K562 (cell line): Measurements from ENCODE around the gene ZNF775. TPM values are rescaled to one million over a fixed set of nuclear protein-coding genes. Genes with fewer than 3 reads are reported as not detected.

Experiments used
- ARID4B ChIP-seq: sonication (generic); formaldehyde crosslinking; IDR thresholded peaks from 2 replicates; pipeline ENCODE4 v1.8.0; 2022; ENCODE audit warnings: mild to moderate bottlenecking, missing genetic modification reagents
- C11orf30 ChIP-seq: fragments of 450-650 bp; IDR thresholded peaks from 2 replicates; pipeline ENCODE4 v1.6.1; 2016; ENCODE audit warnings: low read depth, mild to moderate bottlenecking
- CEBPG ChIP-seq, 3 experiments: fragments of 200-800 bp in 1 of 3; sonication (Bioruptor generic) in 1 of 3; sonication (generic) in 1 of 3; formaldehyde crosslinking in 1 of 3; IDR thresholded peaks in 2 of 3; conservative IDR thresholded peaks in 1 of 3; 2 replicates each; pipeline versions ENCODE4 v1.6.1 to v1.8.0; 2016 to 2022; ENCODE audit warnings: missing compliant biosample characterization in 2 of 3, missing genetic modification characterization in 2 of 3, mild to moderate bottlenecking in 1 of 3, missing genetic modification reagents in 1 of 3
- CTBP1 ChIP-seq: fragments of 450-650 bp; IDR thresholded peaks from 2 replicates; pipeline ENCODE4 v1.6.1; 2016; ENCODE audit warnings: borderline replicate concordance
- FOXA3 ChIP-seq, 2 experiments: fragments of 450-650 bp in 1 of 2; sonication (generic) in 1 of 2; formaldehyde crosslinking; IDR thresholded peaks in 1 of 2; conservative IDR thresholded peaks in 1 of 2; 2 replicates each; pipeline versions ENCODE4 v1.4.0 to v1.8.0; 2020 to 2022; ENCODE audit warnings: mild to moderate bottlenecking in 2 of 2, missing genetic modification reagents in 1 of 2
- MAFG ChIP-seq: fragments of 450-650 bp; conservative IDR thresholded peaks from 2 replicates; pipeline ENCODE4 v1.6.1; 2016; ENCODE audit warnings: missing genetic modification characterization, missing compliant biosample characterization
- MEIS2 ChIP-seq: fragments of 450-650 bp; IDR thresholded peaks from 2 replicates; pipeline ENCODE4 v1.6.1; 2014; ENCODE audit warnings: mild to moderate bottlenecking; ENCODE audit not compliant: partially characterized antibody
- MTF1 ChIP-seq: fragments of 250-450 bp; sonication (Bioruptor Pico); IDR thresholded peaks from 2 replicates; pipeline ENCODE4 v1.9.0; 2021; ENCODE audit warnings: moderate library complexity, mild to moderate bottlenecking, inconsistent platforms, borderline replicate concordance
- POLR2G ChIP-seq: fragments of 200-400 bp; formaldehyde crosslinking; IDR thresholded peaks from 2 replicates; pipeline ENCODE4 v1.6.1; 2017; ENCODE audit warnings: low read depth, mild to moderate bottlenecking, antibody characterized with exemption, low read length, moderate library complexity
- PPARD ChIP-seq: fragments of 250-450 bp; sonication (Bioruptor Pico); IDR thresholded peaks from 2 replicates; pipeline ENCODE4 v1.8.0; 2022; ENCODE audit warnings: inconsistent platforms, mild to moderate bottlenecking, moderate library complexity
- SREBF2 ChIP-seq: sonication (generic); formaldehyde crosslinking; IDR thresholded peaks from 2 replicates; pipeline ENCODE4 v1.4.0; 2020; ENCODE audit warnings: mild to moderate bottlenecking, missing genetic modification reagents
- SRSF7 ChIP-seq: fragments of 200-400 bp; formaldehyde crosslinking; optimal IDR thresholded peaks from 2 replicates; pipeline ENCODE3; 2017; ENCODE audit warnings: mild to moderate bottlenecking, low read depth, low read length
- TCF15 ChIP-seq: fragments of 250-450 bp; sonication (Bioruptor Pico); IDR thresholded peaks from 2 replicates; pipeline ENCODE4 v1.8.0; 2022; ENCODE audit warnings: moderate library complexity, mild to moderate bottlenecking, inconsistent platforms
- ZBTB49 ChIP-seq: sonication (generic); formaldehyde crosslinking; IDR thresholded peaks from 2 replicates; pipeline ENCODE4 v1.8.0; 2022; ENCODE audit warnings: missing genetic modification reagents, mild to moderate bottlenecking, borderline replicate concordance
- ZNF12 ChIP-seq: sonication (generic); formaldehyde crosslinking; IDR thresholded peaks from 2 replicates; pipeline ENCODE4 v1.4.0; 2020; ENCODE audit warnings: mild to moderate bottlenecking, missing genetic modification reagents
- ZNF197 ChIP-seq: fragments of 200-800 bp; sonication (Bioruptor generic); IDR thresholded peaks from 2 replicates; pipeline ENCODE4 v1.6.1; 2016; ENCODE audit warnings: low read depth, missing genetic modification characterization, missing compliant biosample characterization
- polyA plus RNA-seq, 8 experiments: library from polyadenylated mRNA; depleted of rRNA in 4 of 8; stranded (reverse) in 5 of 8; unstranded in 3 of 8; fragments of >200 nt; fragmentation: Nextera tagmentation in 2 of 8; fragmentation: Illumina TruSeq in 1 of 8; extraction: Ambion mirVana in 2 of 8; extraction: Trizol in 1 of 8; gene quantifications; 2 replicates each; pipeline versions ENCODE4 v1.2.1 to v1.2.3, GENCODE V29; 2011 to 2014; ENCODE audit warnings: inconsistent platforms in 1 of 8, missing spikeins in 1 of 8
- total RNA-seq, 7 experiments: library from RNA; depleted of rRNA in 6 of 7; stranded (reverse); fragments of >200 nt in 6 of 7; fragmentation: Illumina TruSeq in 2 of 7; extraction: Trizol in 2 of 7; gene quantifications; 2 replicates each; pipeline versions ENCODE4 v1.2.1 to v1.2.3, GENCODE V29; 2011 to 2021; ENCODE audit warnings: low replicate concordance in 1 of 7
- TF ChIP-seq, protein P1 (sequence below): fragments of 200-800 bp; sonication (Bioruptor generic); IDR thresholded peaks from 2 replicates; pipeline ENCODE4 v1.6.1; 2017; ENCODE audit warnings: missing genetic modification characterization, missing compliant biosample characterization

Gene ZNF775
- total and polyA plus RNA-seq, 9 of the 15 experiments (the other 6 are each of a cell fraction or from before 2014, with no cell fraction given), result 0.04 to 18.7 (median 4.9) TPM

GRCh38 chr7:150368096-150368883 lies 10.8 kb upstream of the ZNF775 start, which contains the start of gene REPIN1 (continued):
- TF ChIP-seq ARID4B (CRISPR knock-in tag) (no peak), C11orf30 (no peak), CTBP1 (peak; percentile 70), SREBF2 (CRISPR knock-in tag) (no peak), MAFG (tag) (no peak), MEIS2 (peak; percentile 45), TCF15 (peak; percentile 72; the same call in 1 of the 2 replicates), FOXA3 (CRISPR knock-in tag; conservative IDR thresholded peaks at IDR 0.05 in 1 of 2, IDR thresholded peaks at IDR 0.05 in 1 of 2) (no peak; a peak in 1 of 4 replicates), ZNF12 (peak; percentile 67), CEBPG (CRISPR knock-in tag; IDR thresholded peaks at IDR 0.05) (0 out of 2 replicates have a peak, but pooled peaks have one; percentile 24), CEBPG (tag; conservative IDR thresholded peaks at IDR 0.05 in 1 of 2, IDR thresholded peaks at IDR 0.05 in 1 of 2) (0 out of 4 replicates have a peak, but pooled peaks of 1 of the 2 experiments have one; percentile 50), POLR2G (peak; percentile 97), ZNF197 (CRISPR knock-in tag) (no peak), ZBTB49 (no peak), MTF1 (CRISPR knock-in tag) (no peak), SRSF7 (no peak), PPARD (CRISPR knock-in tag) (no peak)
- TF ChIP-seq, protein P1, sequence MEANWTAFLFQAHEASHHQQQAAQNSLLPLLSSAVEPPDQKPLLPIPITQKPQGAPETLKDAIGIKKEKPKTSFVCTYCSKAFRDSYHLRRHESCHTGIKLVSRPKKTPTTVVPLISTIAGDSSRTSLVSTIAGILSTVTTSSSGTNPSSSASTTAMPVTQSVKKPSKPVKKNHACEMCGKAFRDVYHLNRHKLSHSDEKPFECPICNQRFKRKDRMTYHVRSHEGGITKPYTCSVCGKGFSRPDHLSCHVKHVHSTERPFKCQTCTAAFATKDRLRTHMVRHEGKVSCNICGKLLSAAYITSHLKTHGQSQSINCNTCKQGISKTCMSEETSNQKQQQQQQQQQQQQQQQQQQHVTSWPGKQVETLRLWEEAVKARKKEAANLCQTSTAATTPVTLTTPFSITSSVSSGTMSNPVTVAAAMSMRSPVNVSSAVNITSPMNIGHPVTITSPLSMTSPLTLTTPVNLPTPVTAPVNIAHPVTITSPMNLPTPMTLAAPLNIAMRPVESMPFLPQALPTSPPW, result peak; percentile 100
